K562 (cell line): Measurements from ENCODE around the gene BNC2. TPM values are rescaled to one million over a fixed set of nuclear protein-coding genes. Genes with fewer than 3 reads are reported as not detected.

Experiments
- ATAC-seq: fragments of 200-7000 bp; cut with Tn5 transposase; 3 replicates; pipeline ENCODE4 v1.9.1; 2020; ENCODE audit warnings: moderate library complexity
- BruUV-seq: library from RNA; stranded (reverse); fragments of 400-500 nt; replicated peaks from 2 replicates; lab custom pipeline; 2021; lab: Mats Ljungman, UMichigan
- CTCF ChIA-PET: fragments of 300-600 bp; formaldehyde crosslinking; extraction: SDS; loops from one replicate; lab custom pipeline; 2021; ENCODE audit warnings: low intra/inter-chr PET ratio; lab: Yijun Ruan, JAX
- POLR2A ChIA-PET: fragments of 300-600, 350-650 bp; sonication (Branson Sonifier 250); formaldehyde crosslinking; extraction: SDS; loops from one replicate; lab custom pipeline; 2021; ENCODE audit warnings: antibody characterized with exemption, inconsistent platforms; lab: Yijun Ruan, JAX
- DNase-seq, 4 experiments: peaks; one replicate each; pipeline versions ENCODE4 v3.0.0 to v3.0.0-alpha.2; 2011 to 2018; ENCODE audit warnings: low spot score in 3 of 4, mixed read lengths in 3 of 4; ENCODE audit errors: extremely low read depth in 1 of 4
- FAIRE-seq: peaks from 2 replicates; lab custom pipeline; 2011; peaks lifted over from hg19 to GRCh38; lab: Jason Lieb, UNC
- H2AFZ ChIP-seq: 2 replicates; pipeline ENCODE4 v1.6.0; 2011; ENCODE audit warnings: low read depth, low read length, control low read depth, inconsistent platforms
- H3K27ac ChIP-seq: fragments of 200-600 bp; 3 replicates; pipeline ENCODE4 v1.8.0; 2011; ENCODE audit warnings: low read depth, mild to moderate bottlenecking, control low read depth, inconsistent platforms, low read length, moderate library complexity, mixed read lengths; ENCODE audit errors: extremely low read depth
- H3K27me3 ChIP-seq, 2 experiments: fragments of 300-600 bp in 1 of 2; 2 replicates in 1 of 2; 3 replicates in 1 of 2; pipeline versions ENCODE4 v1.6.0 to v1.8.0; 2011; ENCODE audit warnings: inconsistent platforms in 2 of 2, low read length in 2 of 2, mild to moderate bottlenecking in 1 of 2, mixed read lengths in 1 of 2, moderate library complexity in 1 of 2; ENCODE audit not compliant: control insufficient read depth in 2 of 2, insufficient read depth in 2 of 2
- H3K36me3 ChIP-seq: fragments of 300-600 bp; 3 replicates; pipeline ENCODE4 v1.8.0; 2011; ENCODE audit warnings: mild to moderate bottlenecking, low read length, inconsistent platforms; ENCODE audit not compliant: control insufficient read depth, insufficient read depth
- H3K4me1 ChIP-seq, 2 experiments: fragments of 200-600 bp in 1 of 2; replicated peaks in 1 of 2; 2 replicates in 1 of 2; 3 replicates in 1 of 2; pipeline versions ENCODE4 v1.5.1 to v1.8.0; 2011; ENCODE audit warnings: inconsistent platforms in 2 of 2, low read length in 2 of 2, mild to moderate bottlenecking in 1 of 2, mixed read lengths in 1 of 2, moderate library complexity in 1 of 2; ENCODE audit not compliant: control insufficient read depth in 2 of 2, insufficient read depth in 2 of 2
- H3K4me2 ChIP-seq: 2 replicates; pipeline ENCODE4 v1.6.1; 2011; ENCODE audit warnings: low read length, control low read depth, inconsistent platforms, mixed read lengths; ENCODE audit not compliant: insufficient read depth
- H3K4me3 ChIP-seq: fragments of 200-600 bp; sonication (generic), shearing (Covaris generic); 2 replicates; pipeline ENCODE4 v1.5.1; 2016; ENCODE audit warnings: control low read depth, inconsistent platforms
- H3K79me2 ChIP-seq: fragments of 200-600 bp; 3 replicates; pipeline ENCODE4 v1.8.0; 2011; ENCODE audit warnings: low read length, inconsistent platforms; ENCODE audit not compliant: control insufficient read depth, insufficient read depth
- H3K9ac ChIP-seq, 2 experiments: 2 replicates each; pipeline versions ENCODE4 v1.6.0 to v1.6.1; 2011; ENCODE audit warnings: low read depth in 2 of 2, low read length in 2 of 2, control low read depth in 1 of 2, inconsistent platforms in 1 of 2, mild to moderate bottlenecking in 1 of 2, mixed read lengths in 1 of 2; ENCODE audit not compliant: insufficient read depth in 1 of 2
- H3K9me1 ChIP-seq: one replicate; pipeline ENCODE4 v1.6.0; 2011; ENCODE audit warnings: inconsistent platforms, mild to moderate bottlenecking, low read length, moderate library complexity; ENCODE audit not compliant: control insufficient read depth, insufficient read depth
- H3K9me3 ChIP-seq: replicated peaks from 2 replicates; pipeline ENCODE4 v1.5.1; 2011; ENCODE audit warnings: low read depth, low read length, inconsistent platforms; ENCODE audit not compliant: control insufficient read depth, insufficient read depth
- H4K20me1 ChIP-seq: replicated peaks from 2 replicates; pipeline ENCODE4 v1.6.1; 2011; ENCODE audit warnings: low read length, inconsistent platforms, mixed read lengths; ENCODE audit not compliant: control insufficient read depth, insufficient read depth
- ATF7 ChIP-seq: fragments of 450-650 bp; IDR thresholded peaks from 2 replicates; pipeline ENCODE4 v1.7.1; 2014; ENCODE audit warnings: mild to moderate bottlenecking, moderate library complexity
- BRD9 ChIP-seq: fragments of 450-650 bp; IDR thresholded peaks from 2 replicates; pipeline ENCODE4 v1.6.1; 2018; ENCODE audit warnings: low read depth; ENCODE audit not compliant: partially characterized antibody
- CBX5 ChIP-seq: IDR thresholded peaks from 2 replicates; pipeline ENCODE4 v1.6.1; 2014; ENCODE audit warnings: low read depth, borderline replicate concordance
- CGGBP1 ChIP-seq: fragments of 250-450 bp; sonication (Bioruptor Pico); IDR thresholded peaks from 2 replicates; pipeline ENCODE4 v1.9.0; 2021; ENCODE audit warnings: mild to moderate bottlenecking
- DNMT1 ChIP-seq: fragments of 450-650 bp; IDR thresholded peaks from 2 replicates; pipeline ENCODE4 v1.6.1; 2016; ENCODE audit warnings: antibody characterized with exemption, mild to moderate bottlenecking
- FUS ChIP-seq: fragments of 200-400 bp; formaldehyde crosslinking; optimal IDR thresholded peaks from 2 replicates; pipeline ENCODE3; 2017; ENCODE audit warnings: low read depth, low read length
- GABPB2 ChIP-seq: fragments of 250-450 bp; sonication (Bioruptor Pico); conservative IDR thresholded peaks from 2 replicates; pipeline ENCODE4 v1.5.1; 2021; ENCODE audit warnings: mild to moderate bottlenecking
- HDAC6 ChIP-seq: IDR thresholded peaks from 2 replicates; pipeline ENCODE4 v1.6.1; 2012; ENCODE audit warnings: low read depth, mild to moderate bottlenecking, control low read depth, inconsistent platforms, low read length, moderate library complexity
- HMGXB4 ChIP-seq: sonication (generic); formaldehyde crosslinking; IDR thresholded peaks from 2 replicates; pipeline ENCODE4 v1.8.1; 2023; ENCODE audit warnings: mild to moderate bottlenecking, missing genetic modification reagents
- KDM2B ChIP-seq: fragments of 250-450 bp; sonication (Bioruptor Pico); IDR thresholded peaks from 2 replicates; pipeline ENCODE4 v1.8.0; 2021; ENCODE audit warnings: mild to moderate bottlenecking, moderate library complexity
- LCOR ChIP-seq: sonication (generic); formaldehyde crosslinking; IDR thresholded peaks from 2 replicates; pipeline ENCODE4 v1.8.0; 2022; ENCODE audit warnings: mild to moderate bottlenecking, missing genetic modification reagents
- NR2C1 ChIP-seq, 2 experiments: fragments of 450-650 bp; IDR thresholded peaks; 2 replicates each; pipeline ENCODE4 v1.6.1; 2017; ENCODE audit warnings: mild to moderate bottlenecking in 2 of 2, antibody characterized with exemption in 1 of 2, inconsistent platforms in 1 of 2, missing compliant biosample characterization in 1 of 2, missing genetic modification characterization in 1 of 2
- OTX1 ChIP-seq: fragments of 450-650 bp; formaldehyde crosslinking; IDR thresholded peaks from 2 replicates; pipeline ENCODE4 v1.4.0; 2022; ENCODE audit warnings: mild to moderate bottlenecking
- RBM34 ChIP-seq: fragments of 200-400 bp; formaldehyde crosslinking; IDR thresholded peaks from 2 replicates; pipeline ENCODE4 v1.6.1; 2018; ENCODE audit warnings: low read length, borderline replicate concordance; ENCODE audit not compliant: insufficient read depth
- SMAD1 ChIP-seq: fragments of 150-350 bp; IDR thresholded peaks from 2 replicates; pipeline ENCODE4 v1.6.1; 2014; ENCODE audit warnings: low read length, low read depth; ENCODE audit not compliant: partially characterized antibody
- STAT6 ChIP-seq: sonication (generic); formaldehyde crosslinking; IDR thresholded peaks from 2 replicates; pipeline ENCODE4 v1.8.1; 2023; ENCODE audit warnings: mild to moderate bottlenecking, missing genetic modification reagents
- TAF15 ChIP-seq: fragments of 200-400 bp; formaldehyde crosslinking; IDR thresholded peaks from 2 replicates; pipeline ENCODE4 v1.6.1; 2017; ENCODE audit warnings: mild to moderate bottlenecking, low read depth, low read length, moderate library complexity
- ZKSCAN1 ChIP-seq: fragments of 150-350 bp; IDR thresholded peaks from 2 replicates; pipeline ENCODE4 v1.6.1; 2016; ENCODE audit warnings: low read depth, low read length
- ZNF431 ChIP-seq: sonication (generic); formaldehyde crosslinking; IDR thresholded peaks from 2 replicates; pipeline ENCODE4 v1.8.0; 2022; ENCODE audit warnings: mild to moderate bottlenecking, missing genetic modification reagents
- ZNF717 ChIP-seq: fragments of 250-450 bp; sonication (Bioruptor Pico); IDR thresholded peaks from 2 replicates; pipeline ENCODE4 v1.5.0; 2021
- WGBS: fragments of 100-300 bp; shearing (Covaris generic); methylation state at CpG from one replicate; pipeline ENCODE4 v1.1.6; 2016; ENCODE audit warnings: low coverage, mixed read lengths; ENCODE audit not compliant: insufficient coverage; ENCODE audit errors: missing lambda C conversion rate; 5-methylcytosine and 5-hydroxymethylcytosine counted together
- in situ Hi-C: fragments of 300-500 bp; cut with MboI; formaldehyde crosslinking; loops from 4 replicates; pipeline ENCODE4 v1.15.0; 2018; ENCODE audit warnings: inconsistent platforms, mixed read lengths
- intact Hi-C: fragments of 100-400 bp; cut with micrococcal nuclease; formaldehyde crosslinking; loops from 2 replicates; pipeline ENCODE4 v1.14.2; 2022
- polyA plus RNA-seq, 8 experiments: library from polyadenylated mRNA; depleted of rRNA in 4 of 8; stranded (reverse) in 5 of 8; unstranded in 3 of 8; fragments of >200 nt; fragmentation: Nextera tagmentation in 2 of 8; fragmentation: Illumina TruSeq in 1 of 8; extraction: Ambion mirVana in 2 of 8; extraction: Trizol in 1 of 8; gene quantifications; 2 replicates each; pipeline versions ENCODE4 v1.2.1 to v1.2.3, GENCODE V29; 2011 to 2014; ENCODE audit warnings: inconsistent platforms in 1 of 8, missing spikeins in 1 of 8
- total RNA-seq, 7 experiments: library from RNA; depleted of rRNA in 6 of 7; stranded (reverse); fragments of >200 nt in 6 of 7; fragmentation: Illumina TruSeq in 2 of 7; extraction: Trizol in 2 of 7; gene quantifications; 2 replicates each; pipeline versions ENCODE4 v1.2.1 to v1.2.3, GENCODE V29; 2011 to 2021; ENCODE audit warnings: low replicate concordance in 1 of 7

BNC2 gene
- total and polyA plus RNA-seq, 9 of the 15 experiments (the other 6 are each of a cell fraction or from before 2014, with no cell fraction given) = not detected

- no peaks in the 10 kb centered on the region for H3K79me2 ChIP-seq
- no peak for FAIRE-seq
- no peak overlapping the region for H3K9ac ChIP-seq
- no peak for DNase-seq
- no TSS peak for BruUV-seq
- 2% methylated on average over 5 of the region's 6 CpGs for WGBS
- in situ Hi-C loops (no loop called here), intact Hi-C loops (no loop called here)
- TF ChIP-seq CGGBP1 (CRISPR knock-in tag) (no peak), ATF7 (no peak), SMAD1 (no peak), OTX1 (CRISPR knock-in tag) (no peak), HDAC6 (no peak), ZNF431 (no peak), FUS (no peak), RBM34 (no peak), KDM2B (CRISPR knock-in tag) (no peak), CBX5 (no peak), TAF15 (no peak), NR2C1 (IDR thresholded peaks at IDR 0.05) (no peak), NR2C1 (tag; IDR thresholded peaks at IDR 0.05) (no peak), LCOR (CRISPR knock-in tag) (no peak), ZKSCAN1 (no peak), HMGXB4 (CRISPR knock-in tag) (no peak), GABPB2 (CRISPR knock-in tag) (no peak), ZNF717 (CRISPR knock-in tag) (no peak), BRD9 (no peak), STAT6 (CRISPR knock-in tag) (no peak), DNMT1 (no peak)
- H2AFZ ChIP-seq = no peak overlapping the region
- no peak overlapping the region for H3K4me2 ChIP-seq
- H3K27me3 ChIP-seq = no peaks in the 10 kb centered on the region
- H3K27ac ChIP-seq = no peak overlapping the region
- H3K4me1 ChIP-seq = no peaks in the 10 kb centered on the region
- no peaks in the 10 kb centered on the region for H3K9me3 ChIP-seq
- no peaks in the 10 kb centered on the region for H3K9me1 ChIP-seq
- H3K4me3 ChIP-seq = no peak overlapping the region
- ChIA-PET CTCF (no interaction called here), POLR2A (no interaction called here)
- no peak for ATAC-seq
- H3K36me3 ChIP-seq = no peaks in the 10 kb centered on the region
- H4K20me1 ChIP-seq = no peaks in the 10 kb centered on the region
Observed at GRCh38 chr9:16459421-16460148, 410.9 kb downstream of the BNC2 start.
